GM19193 (cell line): ENCODE data around the gene GPR150.

Source experiments
- POLR2A ChIP-seq: IDR thresholded peaks from 4 replicates; pipeline ENCODE4 v1.6.1; 2011; ENCODE audit not compliant: insufficient read depth, insufficient read length; ENCODE audit errors: extremely low read depth

Gene GPR150

DNA sequence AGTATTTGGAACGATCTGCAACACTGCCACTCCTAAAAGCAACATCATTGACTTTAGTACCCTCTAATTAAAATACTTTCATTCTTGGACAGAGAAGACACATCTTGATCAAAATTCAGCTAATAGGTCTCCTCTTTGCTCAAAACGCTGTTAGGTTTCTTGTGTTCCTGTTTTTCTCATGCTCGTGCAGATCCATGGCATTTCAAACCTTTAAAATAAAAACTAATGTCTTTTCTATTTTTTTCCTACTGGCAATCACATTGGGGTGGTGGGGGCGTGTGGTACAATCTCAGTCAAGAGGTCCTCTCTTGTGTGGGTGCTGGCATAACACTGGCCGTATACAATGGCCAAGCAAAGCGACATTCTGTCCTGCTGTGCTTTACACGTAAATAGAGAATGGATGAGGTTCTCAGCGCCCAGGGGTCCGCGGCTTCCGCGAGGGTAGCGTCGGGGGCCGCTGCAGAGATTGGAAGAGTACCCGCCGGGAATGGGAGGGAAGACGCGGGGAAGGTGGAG is 315 bp upstream of the GPR150 start:
- TF ChIP-seq POLR2A, result no peak

GRCh38 chr5:95620870-95621838 is 1.3 kb downstream of the GPR150 start:
- TF ChIP-seq POLR2A, result no peak

- TF ChIP-seq POLR2A, result no peak
Observed at GRCh38 chr5:95621839-95622629, 2.1 kb downstream of the GPR150 start.

- TF ChIP-seq POLR2A, result no peak
Observed at GRCh38 chr5:95623706-95624105, 3.8 kb downstream of the GPR150 start.

DNA sequence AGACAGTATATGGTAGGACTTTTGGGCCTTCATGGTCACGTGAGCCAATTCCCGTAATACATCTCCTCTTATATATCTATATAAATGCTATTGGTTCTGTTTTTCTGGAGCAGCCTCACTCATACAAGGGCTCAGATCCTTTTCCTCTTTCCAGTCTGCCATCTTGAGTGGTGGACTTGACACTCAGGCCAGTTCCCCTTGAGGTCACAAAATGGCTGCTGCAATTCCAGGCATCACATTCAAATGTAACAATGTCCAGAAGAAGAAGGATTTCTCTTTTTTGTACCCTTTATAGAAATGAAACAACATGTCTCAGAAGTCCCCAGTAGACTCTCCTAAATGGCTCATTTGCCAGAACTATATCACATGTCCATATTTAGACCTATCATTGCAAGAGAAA is 4.5 kb downstream of the GPR150 start:
- TF ChIP-seq POLR2A, result no peak

DNA sequence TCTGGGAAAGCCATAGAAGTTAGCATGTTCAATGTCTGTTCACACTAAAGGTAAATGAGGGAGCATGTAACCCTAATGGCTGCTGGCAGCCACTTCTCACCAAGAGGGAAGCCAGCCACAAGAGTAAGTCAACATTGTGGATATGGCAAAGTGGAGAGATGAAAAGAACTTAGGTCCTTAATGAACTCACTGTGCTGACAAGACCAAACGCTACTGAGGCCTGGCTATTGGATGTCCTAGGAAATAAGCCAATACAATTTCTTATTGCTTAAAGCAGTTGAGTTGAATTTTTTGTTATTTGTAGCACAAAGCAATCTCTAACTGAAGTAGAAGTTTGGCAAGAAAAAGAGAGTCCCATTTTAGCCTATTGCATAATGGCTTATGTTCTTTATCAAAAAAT is 6.8 kb downstream of the GPR150 start:
- no peak for TF ChIP-seq POLR2A

DNA sequence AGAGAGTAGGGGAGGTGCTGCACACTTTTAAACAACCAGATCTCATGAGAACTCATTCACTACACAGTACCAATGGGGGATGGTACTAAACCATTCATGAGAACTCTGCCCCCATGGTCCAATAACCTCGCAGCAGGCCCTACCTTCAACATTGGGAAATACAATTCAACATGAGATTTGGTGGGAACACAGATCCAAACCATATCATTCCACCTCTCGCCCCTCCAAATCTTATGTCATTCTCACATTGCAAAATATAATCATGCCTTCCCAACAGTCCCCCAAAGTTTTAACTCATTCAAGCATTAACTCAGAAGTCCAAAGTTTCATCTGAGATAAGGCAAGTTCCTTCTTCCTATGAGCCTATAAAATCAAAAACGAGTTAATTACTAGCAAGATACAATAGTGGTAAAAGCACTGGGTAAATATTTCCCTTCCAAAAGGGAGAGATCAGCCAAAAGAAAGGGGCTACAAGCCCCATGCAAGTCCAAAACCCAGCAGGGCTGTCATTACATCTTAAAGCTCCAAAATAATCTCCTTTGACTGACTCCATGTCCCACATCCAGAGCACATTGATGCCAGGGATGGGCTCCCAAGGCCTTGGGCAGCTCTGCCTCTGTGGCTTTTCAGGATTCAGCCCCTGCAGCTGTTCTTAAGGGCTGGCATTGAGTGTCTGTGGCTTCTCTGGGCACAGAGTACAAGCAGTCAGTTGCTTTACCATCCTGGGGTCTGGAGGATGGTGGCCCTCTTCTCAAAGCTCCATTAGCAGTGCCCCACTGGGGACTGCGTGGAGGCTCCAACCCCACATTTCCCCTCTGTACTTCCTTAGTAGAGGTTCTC is 8.3 kb downstream of the GPR150 start:
- no peak for TF ChIP-seq POLR2A

DNA sequence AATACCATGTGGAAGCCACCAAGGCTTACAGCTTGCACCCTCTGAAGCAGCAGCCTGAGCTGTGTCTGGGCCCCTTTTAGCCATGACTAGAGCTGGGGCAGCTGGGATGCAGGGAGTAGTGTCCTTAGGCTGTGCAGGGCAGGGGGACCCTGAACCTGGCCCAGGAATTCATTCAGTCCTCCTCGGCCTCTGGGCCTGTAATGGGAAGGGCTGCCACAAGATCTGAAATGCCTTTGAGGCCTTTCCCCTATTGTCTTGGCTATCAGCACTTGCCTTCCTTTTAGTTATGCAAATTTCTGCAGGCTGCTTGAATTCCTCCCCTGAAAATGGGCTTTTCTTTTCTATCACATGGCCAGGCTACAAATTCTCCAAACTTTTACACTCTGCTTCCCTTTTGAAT is 9.0 kb downstream of the GPR150 start:
- no peak for TF ChIP-seq POLR2A

GRCh38 chr5:95630394-95630917 is 10.6 kb downstream of the GPR150 start:
- TF ChIP-seq POLR2A, result no peak

DNA sequence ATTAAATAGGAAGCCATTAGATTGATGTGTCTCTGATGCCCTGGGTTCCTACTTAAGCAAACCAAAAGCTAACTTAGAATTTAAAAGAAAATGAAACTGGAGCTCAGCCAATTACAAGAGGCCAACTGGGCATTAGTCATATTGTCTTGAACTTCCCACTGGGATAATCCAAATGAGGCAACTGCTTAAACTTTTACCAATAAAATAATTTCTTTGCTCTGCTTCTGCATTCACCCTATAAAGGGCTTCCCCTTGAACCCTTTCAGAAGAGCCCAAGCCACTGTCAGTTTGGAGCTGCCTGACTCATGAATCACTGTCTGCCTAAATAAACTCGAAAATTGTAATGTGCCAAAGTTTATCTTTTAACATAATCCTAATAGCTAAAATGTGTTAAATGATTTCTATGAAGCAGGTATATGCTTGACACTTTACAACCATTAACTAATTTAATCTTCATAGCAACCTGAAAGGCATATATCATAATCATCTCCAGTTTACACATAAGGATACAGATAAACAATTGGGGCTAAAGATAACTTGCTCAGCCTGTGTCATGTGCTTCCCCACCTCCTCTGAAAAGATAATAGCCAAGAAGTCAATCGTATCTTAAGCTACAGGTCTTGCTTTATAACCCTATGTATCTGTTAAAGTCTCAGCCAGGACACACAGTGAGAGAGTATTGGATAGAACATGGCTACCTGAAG is 11.5 kb downstream of the GPR150 start:
- no peak for TF ChIP-seq POLR2A

DNA sequence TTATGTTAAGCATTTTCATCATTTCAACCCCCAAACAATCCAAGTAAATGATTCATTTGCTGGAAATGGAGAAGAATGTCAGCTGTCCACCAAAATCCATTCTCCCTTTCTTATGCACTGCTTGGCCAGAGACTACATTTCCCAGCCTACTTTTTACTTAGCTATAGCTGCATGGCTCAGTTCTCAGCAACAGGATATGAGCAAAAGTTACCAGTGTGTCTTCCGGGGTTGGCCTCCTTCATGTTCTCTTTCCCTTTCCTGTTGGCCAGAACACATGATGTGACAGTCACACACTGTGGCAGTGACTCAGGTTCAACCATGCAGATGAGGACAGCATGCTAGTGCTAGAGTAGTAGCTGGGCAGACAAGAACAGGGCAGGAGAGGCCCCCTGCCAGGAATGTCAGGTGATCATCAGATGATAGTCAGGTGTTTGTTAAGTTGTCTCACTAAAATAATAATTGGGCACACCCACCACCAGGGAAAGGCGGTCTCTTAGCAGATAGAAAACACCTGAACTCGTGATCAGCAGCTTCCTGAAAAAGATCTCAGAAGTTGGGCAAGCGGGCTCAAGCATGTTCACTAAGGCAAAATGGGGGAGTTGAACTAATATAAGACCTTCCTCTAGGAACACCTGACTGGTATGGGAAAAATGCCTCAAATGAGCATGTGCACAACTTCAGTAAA is 12.2 kb downstream of the GPR150 start:
- TF ChIP-seq POLR2A, result no peak

DNA sequence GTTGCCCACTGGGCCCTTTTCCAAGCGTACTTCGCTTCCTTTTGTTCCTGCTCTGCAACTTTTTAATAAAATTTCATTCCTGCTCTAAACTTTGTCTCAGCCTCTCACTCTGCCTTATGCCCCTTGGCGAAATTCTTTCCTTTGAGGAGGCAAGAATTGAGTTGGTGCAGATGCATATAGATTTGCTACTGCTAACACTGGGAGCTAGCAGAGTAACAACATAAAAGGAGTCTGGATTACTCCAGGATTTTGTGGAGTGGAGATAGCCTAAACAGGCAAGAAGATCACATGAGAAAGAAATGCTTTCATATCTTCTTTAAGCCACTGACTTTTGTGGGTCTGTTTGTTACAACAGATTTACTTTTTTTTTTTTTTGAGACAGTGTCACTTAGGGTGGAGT is 13.8 kb downstream of the GPR150 start:
- no peak for TF ChIP-seq POLR2A

DNA sequence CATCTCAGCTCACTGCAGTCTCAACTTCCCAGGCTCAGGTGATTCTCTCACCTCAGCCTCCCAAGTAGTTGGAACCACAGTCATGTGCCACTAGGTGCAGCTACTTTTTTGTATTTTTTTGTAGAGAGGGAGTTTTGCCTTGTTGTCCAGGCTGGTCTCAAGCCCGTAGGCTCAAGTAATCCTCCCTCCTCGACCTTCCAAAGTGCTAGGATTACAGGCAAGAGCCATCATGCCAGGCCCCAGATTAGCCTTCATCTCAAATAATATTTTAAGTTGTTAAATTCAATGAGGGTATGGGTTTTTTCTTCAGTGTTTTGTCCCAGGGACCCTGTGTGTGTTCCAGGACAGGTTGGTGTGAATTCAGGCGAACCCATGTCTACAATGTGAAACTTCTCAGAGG is 14.2 kb downstream of the GPR150 start:
- no peak for TF ChIP-seq POLR2A
